NCI-H187 (cell line): Measurements from ENCODE around the gene CALHM3.
A peak's percentile ranks its signal among the peaks of the same experiment; 100 is the strongest.
"Not testable (repeated sequence)": the region's sequence is repeated elsewhere in the genome, so short reads cannot be mapped to it uniquely, and the experiment has no call there.

ENCODE experiments used
- DNase-seq, 2 experiments: peaks; one replicate each; lab custom pipeline; 2025; lab: John Stamatoyannopoulos, UW

CALHM3 gene

GRCh38 chr10:103479135-103479534 lies at the start of gene CALHM3:
Gene CALHM3 (minus strand): TSS chr10:103479240. CDS start chr10:103479032, 208 bp downstream.
- no peak for DNase-seq

- DNase-seq: no peak
These were observed 49.5 kb upstream of the CALHM3 start for GRCh38 chr10:103528549-103528948.

GRCh38 chr10:103527476-103527875 lies 48.4 kb upstream of the CALHM3 start:
- not testable (repeated sequence) for DNase-seq

GRCh38 chr10:103525901-103526300 lies 46.9 kb upstream of the CALHM3 start:
- DNase-seq: no peak

GRCh38 chr10:103523683-103524082 lies 44.6 kb upstream of the CALHM3 start:
- DNase-seq: no peak

GRCh38 chr10:103522006-103522405 lies 43.0 kb upstream of the CALHM3 start:
- not testable (repeated sequence) for DNase-seq

GRCh38 chr10:103519798-103520197 lies 40.8 kb upstream of the CALHM3 start:
- no peak for DNase-seq

- no peak for DNase-seq
These were observed 38.4 kb upstream of the CALHM3 start for GRCh38 chr10:103517234-103518085.

GRCh38 chr10:103514244-103514643 lies 35.2 kb upstream of the CALHM3 start:
- no peak for DNase-seq

GRCh38 chr10:103513380-103514060 lies 34.5 kb upstream of the CALHM3 start:
- no peak for DNase-seq

- DNase-seq: no peak
These were observed 33.7 kb upstream of the CALHM3 start for GRCh38 chr10:103512591-103513379.

GRCh38 chr10:103512166-103512565 lies 33.1 kb upstream of the CALHM3 start:
- no peak for DNase-seq

GRCh38 chr10:103510791-103511752 lies 32.0 kb upstream of the CALHM3 start:
- DNase-seq: no peak

GRCh38 chr10:103510046-103510685 lies 31.1 kb upstream of the CALHM3 start:
- no peak for DNase-seq

GRCh38 chr10:103507235-103508191 lies 28.5 kb upstream of the CALHM3 start:
- DNase-seq: peak; percentile 76 to 85

GRCh38 chr10:103506061-103506460 lies 27.0 kb upstream of the CALHM3 start:
- DNase-seq: no peak

GRCh38 chr10:103504181-103504783 lies 25.2 kb upstream of the CALHM3 start:
- no peak for DNase-seq

GRCh38 chr10:103503777-103504176 lies 24.7 kb upstream of the CALHM3 start:
- DNase-seq: not testable (repeated sequence)
